Measurements from ENCODE around the gene PTPN21.

GRCh38 chr14:88542857-88543795 lies 11.7 kb downstream of the PTPN21 start:
- TF ChIP-seq POLR2A (IDR thresholded peaks at IDR 0.05; ENCODE audit: low read length) (no peak), GATA1 (IDR thresholded peaks at IDR 0.05; ENCODE audit: low read depth, low read length) (no peak)

Data from erythroblast (primary cell).